ENCODE results near the gene TYW1. TPM values are rescaled to one million over a fixed set of nuclear protein-coding genes. Genes with fewer than 3 reads are reported as not detected.
"Not testable (repeated sequence)": the region's sequence is repeated elsewhere in the genome, so short reads cannot be mapped to it uniquely, and the experiment has no call there.

Gene TYW1
- total and polyA plus RNA-seq, 4 donors: 3.9 to 15.9 (median 10.0) TPM

GRCh38 chr7:67267914-67268313 lies 271.3 kb downstream of the TYW1 start:
- DNase-seq (no peak), ATAC-seq (ENCODE audit: low FRiP score) (no peak)
- Histone ChIP-seq H3K9me3 (ENCODE audit: control insufficient read depth, low read length) (no peaks in the 10 kb centered on the region), H3K27me3 (ENCODE audit: control insufficient read depth in 1 of 2, insufficient read depth in 2 of 2, low read length in 1 of 2) (no peaks in the 10 kb centered on the region), H3K27ac (ENCODE audit: low read depth in 1 of 2, low read length in 2 of 2) (no peak overlapping the region), H3K4me3 (ENCODE audit: low read length in 2 of 2) (no peak overlapping the region), H3K36me3 (ENCODE audit: control insufficient read depth in 1 of 2, insufficient read depth in 2 of 2, low read length in 1 of 2) (no peaks in the 10 kb centered on the region), H3K4me1 (ENCODE audit: control insufficient read depth in 1 of 2, insufficient read depth in 2 of 2, low read length in 2 of 2) (no peaks in the 10 kb centered on the region)
- intact Hi-C loops (cut with DNase I): no loop called here
- WGBS, 2 donors: 76 to 78% methylated on average over 7 of the region's 7 CpGs

DNA sequence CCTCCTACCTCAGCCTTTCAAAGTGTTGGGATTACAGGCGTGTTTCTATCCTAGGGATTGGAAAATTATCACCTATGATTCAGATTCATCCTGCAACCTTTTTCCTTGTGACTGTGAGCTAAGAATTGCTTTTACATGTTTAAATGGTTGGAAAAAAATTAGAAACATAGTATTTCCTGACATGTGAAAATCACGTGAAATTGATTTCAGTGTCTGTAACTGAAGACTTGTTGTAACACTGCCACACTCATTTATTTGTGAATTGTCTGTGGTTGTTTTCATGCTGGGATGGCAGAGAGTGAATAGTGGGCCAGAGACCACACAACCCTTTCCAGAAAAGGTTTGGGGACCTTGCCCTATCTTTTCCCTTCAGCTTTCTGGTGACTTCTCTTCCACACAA lies 273.3 kb downstream of the TYW1 start:
- DNase-seq: not testable (repeated sequence)
- 96 to 97% methylated on average over 2 of the region's 2 CpGs for WGBS, 2 donors

More for the DNA sequence above, 273.3 kb downstream of the TYW1 start:
- H3K4me1 ChIP-seq (ENCODE audit: control insufficient read depth in 1 of 2, insufficient read depth in 2 of 2, low read length in 2 of 2); ATAC-seq (ENCODE audit: low FRiP score); H3K27me3 ChIP-seq (ENCODE audit: control insufficient read depth in 1 of 2, insufficient read depth in 2 of 2, low read length in 1 of 2); H3K36me3 ChIP-seq (ENCODE audit: control insufficient read depth in 1 of 2, insufficient read depth in 2 of 2, low read length in 1 of 2); H3K4me3 ChIP-seq (ENCODE audit: low read length in 2 of 2); intact Hi-C loops (cut with DNase I); H3K9me3 ChIP-seq (ENCODE audit: control insufficient read depth, low read length); H3K27ac ChIP-seq (ENCODE audit: low read depth in 1 of 2, low read length in 2 of 2): not testable (repeated sequence)

Small RNA genes within 50 kb of the gene (microRNA-seq; reads per million reads assigned to microRNA genes)
- 0 reads per million in 2 donors for gene MIR4650-1

Other genes with a start within 250 kb of the TYW1 start
- 100 to 1,000 TPM in 1 of 2 donors, 10 to 100 TPM in 1; 82.7 to 101 TPM for gene TMEM248, start 75.6 kb upstream of the TYW1 start, total RNA-seq
- 10 to 100 TPM; 24.2 to 44.0 TPM for gene TMEM248, start 75.6 kb upstream of the TYW1 start, polyA plus RNA-seq
- 100 to 1,000 TPM; 138 to 242 TPM for gene SBDS, start 1.2 kb upstream of the TYW1 start, total RNA-seq
- gene SBDS, start 1.2 kb upstream of the TYW1 start, polyA plus RNA-seq: 100 to 1,000 TPM; 263 to 283 TPM